Adrenal gland (tissue), 5 donors: ENCODE data around the gene LYRM4.

Source experiments
- POLR2A ChIP-seq, 2 donors: fragments of 450-650 bp; IDR thresholded peaks; one replicate each; pipeline ENCODE4 v1.6.1; 2017; ENCODE audit warnings: antibody characterized with exemption in 2 of 2, mild to moderate bottlenecking in 2 of 2, moderate library complexity in 1 of 2
- TF ChIP-seq, protein P1 (sequence below), 6 experiments: fragments of 450-650 bp in 4 of 6; fragments of 200-600 bp in 2 of 6; sonication (generic) in 1 of 6; IDR thresholded peaks; 1 replicate in 5 of 6; 2 replicates in 1 of 6; pipeline versions ENCODE4 v1.5.1 to v1.8.0; 2016 to 2021; ENCODE audit warnings: antibody characterized with exemption in 6 of 6, mild to moderate bottlenecking in 2 of 6, moderate library complexity in 1 of 6
- donor health status: DM: no; HTN: no; CAD: no.

- TF ChIP-seq POLR2A (IDR thresholded peaks at IDR 0.05), result no peak
- TF ChIP-seq, protein P1, sequence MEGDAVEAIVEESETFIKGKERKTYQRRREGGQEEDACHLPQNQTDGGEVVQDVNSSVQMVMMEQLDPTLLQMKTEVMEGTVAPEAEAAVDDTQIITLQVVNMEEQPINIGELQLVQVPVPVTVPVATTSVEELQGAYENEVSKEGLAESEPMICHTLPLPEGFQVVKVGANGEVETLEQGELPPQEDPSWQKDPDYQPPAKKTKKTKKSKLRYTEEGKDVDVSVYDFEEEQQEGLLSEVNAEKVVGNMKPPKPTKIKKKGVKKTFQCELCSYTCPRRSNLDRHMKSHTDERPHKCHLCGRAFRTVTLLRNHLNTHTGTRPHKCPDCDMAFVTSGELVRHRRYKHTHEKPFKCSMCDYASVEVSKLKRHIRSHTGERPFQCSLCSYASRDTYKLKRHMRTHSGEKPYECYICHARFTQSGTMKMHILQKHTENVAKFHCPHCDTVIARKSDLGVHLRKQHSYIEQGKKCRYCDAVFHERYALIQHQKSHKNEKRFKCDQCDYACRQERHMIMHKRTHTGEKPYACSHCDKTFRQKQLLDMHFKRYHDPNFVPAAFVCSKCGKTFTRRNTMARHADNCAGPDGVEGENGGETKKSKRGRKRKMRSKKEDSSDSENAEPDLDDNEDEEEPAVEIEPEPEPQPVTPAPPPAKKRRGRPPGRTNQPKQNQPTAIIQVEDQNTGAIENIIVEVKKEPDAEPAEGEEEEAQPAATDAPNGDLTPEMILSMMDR (IDR thresholded peaks at IDR 0.05), result no peak
These were observed 140.7 kb downstream of the LYRM4 start for GRCh38 chr6:5120011-5120410.
